Measurements from ENCODE around the gene CYP21A2.

Gene CYP21A2

GRCh38 chr6:32075781-32076180 lies 37.6 kb downstream of the CYP21A2 start:
- Histone ChIP-seq H3K4me1 (ENCODE audit: control insufficient read depth, insufficient read depth, low read length) (peaks cover 25% of the 10 kb centered on the region), H3K4me2 (ENCODE audit: low read length) (no peak overlapping the region), H3K27me3 (ENCODE audit: control insufficient read depth, insufficient read depth, low read length) (peaks cover 32% of the 10 kb centered on the region), H3K9ac (ENCODE audit: low read depth, low read length) (no peak overlapping the region), H3K9me3 (replicated peaks; ENCODE audit: low read length) (no peaks in the 10 kb centered on the region), H3K36me3 (ENCODE audit: insufficient read depth, low read length) (no peaks in the 10 kb centered on the region), H3K4me3 (ENCODE audit: low read length) (no peak overlapping the region)

- Histone ChIP-seq H3K27me3 (ENCODE audit: control insufficient read depth, insufficient read depth, low read length) (peaks cover 27% of the 10 kb centered on the region), H3K9me3 (replicated peaks; ENCODE audit: low read length) (no peaks in the 10 kb centered on the region), H3K9ac (ENCODE audit: low read depth, low read length) (no peak overlapping the region), H3K4me3 (ENCODE audit: low read length) (no peak overlapping the region), H3K4me2 (ENCODE audit: low read length) (no peak overlapping the region), H3K36me3 (ENCODE audit: insufficient read depth, low read length) (no peaks in the 10 kb centered on the region), H3K4me1 (ENCODE audit: control insufficient read depth, insufficient read depth, low read length) (peaks cover 31% of the 10 kb centered on the region)
These were observed 38.1 kb downstream of the CYP21A2 start for GRCh38 chr6:32076321-32076809.

GRCh38 chr6:32079566-32080290 lies 41.5 kb downstream of the CYP21A2 start:
- H3K36me3 ChIP-seq (ENCODE audit: insufficient read depth, low read length): no peaks in the 10 kb centered on the region
- no peak overlapping the region for H3K9ac ChIP-seq (ENCODE audit: low read depth, low read length)
- no peaks in the 10 kb centered on the region for H3K9me3 ChIP-seq (replicated peaks; ENCODE audit: low read length)
- no peak overlapping the region for H3K4me2 ChIP-seq (ENCODE audit: low read length)
- H3K27me3 ChIP-seq (ENCODE audit: control insufficient read depth, insufficient read depth, low read length): peaks cover 14% of the 10 kb centered on the region
- H3K4me1 ChIP-seq (ENCODE audit: control insufficient read depth, insufficient read depth, low read length): peaks cover 54% of the 10 kb centered on the region
- H3K4me3 ChIP-seq (ENCODE audit: low read length): no peak overlapping the region

DNA sequence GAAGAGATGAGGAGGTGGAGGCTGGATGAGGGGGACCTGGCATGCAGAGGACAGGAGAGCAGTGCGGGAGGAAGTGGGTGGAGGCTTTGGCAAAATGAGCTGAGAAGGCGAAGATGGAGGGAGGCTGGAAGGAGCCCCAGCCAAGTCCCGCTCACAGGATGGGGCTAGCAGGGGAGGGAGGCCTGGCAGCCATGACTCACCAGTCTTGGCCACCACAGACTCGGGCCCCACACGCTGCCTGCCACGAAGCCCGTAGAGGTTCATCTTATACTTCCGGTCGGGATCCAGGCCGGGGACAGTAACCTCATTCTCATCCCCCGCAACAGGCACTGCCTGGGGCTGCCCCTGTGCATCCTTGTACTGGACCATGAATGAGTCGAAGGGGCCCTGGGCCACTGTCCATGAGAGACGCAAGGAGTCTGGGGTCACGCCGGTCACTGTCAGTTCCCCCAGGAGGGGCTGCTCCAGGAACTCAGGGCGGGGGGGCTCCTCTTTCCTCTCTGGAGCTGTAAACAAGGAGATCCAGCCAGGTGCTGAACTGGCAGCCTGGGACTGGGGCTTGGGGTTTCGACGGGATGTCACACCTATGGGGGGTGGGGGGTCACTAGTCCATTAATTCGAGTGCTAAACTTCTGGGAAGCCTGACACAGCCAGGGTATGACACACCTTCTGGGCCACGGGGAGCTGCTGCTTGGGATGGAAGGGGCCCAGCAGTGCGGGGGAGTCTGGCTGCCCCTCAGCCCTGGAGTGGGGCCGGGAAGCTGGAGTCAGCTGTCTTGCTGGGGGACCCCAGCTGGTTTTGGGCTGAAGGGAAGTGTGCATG lies 43.2 kb downstream of the CYP21A2 start:
- peaks cover 16% of the 10 kb centered on the region for H3K27me3 ChIP-seq (ENCODE audit: control insufficient read depth, insufficient read depth, low read length)
- no peaks in the 10 kb centered on the region for H3K36me3 ChIP-seq (ENCODE audit: insufficient read depth, low read length)
- no peaks in the 10 kb centered on the region for H3K9me3 ChIP-seq (replicated peaks; ENCODE audit: low read length)
- peaks cover 50% of the 10 kb centered on the region for H3K4me1 ChIP-seq (ENCODE audit: control insufficient read depth, insufficient read depth, low read length)
- H3K9ac ChIP-seq (ENCODE audit: low read depth, low read length): no peak overlapping the region
- no peak overlapping the region for H3K4me3 ChIP-seq (ENCODE audit: low read length)
- peak overlapping the region; percentile 35 for H3K4me2 ChIP-seq (ENCODE audit: low read length)

- Histone ChIP-seq H3K4me3 (ENCODE audit: low read length) (no peak overlapping the region), H3K4me1 (ENCODE audit: control insufficient read depth, insufficient read depth, low read length) (peaks cover 52% of the 10 kb centered on the region), H3K9ac (ENCODE audit: low read depth, low read length) (no peak overlapping the region), H3K27me3 (ENCODE audit: control insufficient read depth, insufficient read depth, low read length) (peaks cover 16% of the 10 kb centered on the region), H3K9me3 (replicated peaks; ENCODE audit: low read length) (no peaks in the 10 kb centered on the region), H3K36me3 (ENCODE audit: insufficient read depth, low read length) (no peaks in the 10 kb centered on the region), H3K4me2 (ENCODE audit: low read length) (no peak overlapping the region)
These were observed 44.3 kb downstream of the CYP21A2 start for GRCh38 chr6:32082478-32082877.

DNA sequence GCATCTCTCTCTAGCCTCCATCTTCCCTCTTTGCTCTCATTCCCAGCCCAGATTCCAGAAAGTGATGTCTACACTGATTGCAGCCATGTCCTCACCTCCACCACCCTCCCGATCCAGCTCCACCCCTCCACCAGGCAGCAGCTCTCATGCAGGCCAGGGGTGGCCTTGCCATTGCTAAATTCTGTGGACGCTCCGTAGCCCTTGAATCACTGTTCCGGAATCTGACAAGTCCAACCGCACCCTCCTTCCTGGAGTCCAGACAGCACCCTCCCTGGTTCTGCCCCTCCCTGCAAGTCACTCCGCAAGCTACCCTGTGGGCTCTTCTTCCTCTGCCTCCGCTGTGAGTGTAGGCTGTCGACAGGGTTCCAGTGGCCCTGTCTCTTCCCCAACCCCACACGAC lies 44.7 kb downstream of the CYP21A2 start:
- peaks cover 52% of the 10 kb centered on the region for H3K4me1 ChIP-seq (ENCODE audit: control insufficient read depth, insufficient read depth, low read length)
- H3K27me3 ChIP-seq (ENCODE audit: control insufficient read depth, insufficient read depth, low read length): peaks cover 16% of the 10 kb centered on the region
- H3K4me3 ChIP-seq (ENCODE audit: low read length): no peak overlapping the region
- H3K9me3 ChIP-seq (replicated peaks; ENCODE audit: low read length): no peaks in the 10 kb centered on the region
- H3K4me2 ChIP-seq (ENCODE audit: low read length): peak overlapping the region; percentile 17
- H3K9ac ChIP-seq (ENCODE audit: low read depth, low read length): no peak overlapping the region
- H3K36me3 ChIP-seq (ENCODE audit: insufficient read depth, low read length): no peaks in the 10 kb centered on the region

DNA sequence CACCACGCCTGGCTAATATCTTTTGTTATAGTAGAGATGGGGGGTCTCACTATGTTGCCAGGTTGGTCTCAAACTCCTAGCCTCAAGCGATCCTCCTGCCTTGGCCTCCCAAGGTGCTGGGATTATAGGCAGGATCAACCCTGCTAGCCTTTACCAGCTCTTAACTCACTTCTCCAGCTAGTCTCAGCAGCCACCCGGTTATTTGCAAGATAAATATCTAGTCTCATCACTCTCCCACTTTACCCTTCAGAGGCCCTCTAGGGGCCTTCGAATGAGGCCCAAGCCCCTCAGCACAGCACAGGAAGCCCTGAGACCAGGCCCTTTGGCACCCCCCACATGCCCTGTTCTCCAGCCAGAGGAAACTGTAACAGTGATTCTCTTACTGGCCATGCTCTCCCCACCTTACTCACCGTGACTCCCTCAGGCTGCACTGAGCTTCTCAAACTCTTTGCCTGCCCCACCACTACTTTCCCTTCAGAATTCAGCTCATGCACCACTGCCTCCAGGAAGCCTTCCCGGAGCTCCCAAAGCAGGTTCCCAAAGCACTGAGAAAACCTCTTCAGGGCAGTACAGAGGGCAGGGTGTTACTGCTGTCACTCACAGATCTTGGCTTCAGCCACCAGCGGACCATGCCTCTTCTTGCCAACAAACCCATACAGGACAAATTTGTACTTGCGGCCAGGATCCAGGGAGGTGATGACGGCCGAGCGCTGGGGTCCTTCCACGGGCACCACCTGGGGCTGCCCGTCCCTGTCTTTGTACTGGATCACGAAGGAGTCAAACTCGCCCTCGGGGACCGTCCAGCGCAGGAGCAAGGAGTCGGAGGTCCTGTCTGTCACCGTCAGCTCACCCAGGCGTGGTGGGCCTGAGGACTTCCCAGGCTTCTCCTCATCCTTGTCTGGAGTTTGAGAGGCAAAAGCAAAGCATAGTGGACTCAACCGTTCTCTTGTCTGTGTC lies 45.9 kb downstream of the CYP21A2 start:
- no peak overlapping the region for H3K4me3 ChIP-seq (ENCODE audit: low read length)
- no peak overlapping the region for H3K9ac ChIP-seq (ENCODE audit: low read depth, low read length)
- H3K27me3 ChIP-seq (ENCODE audit: control insufficient read depth, insufficient read depth, low read length): peaks cover 28% of the 10 kb centered on the region
- H3K4me1 ChIP-seq (ENCODE audit: control insufficient read depth, insufficient read depth, low read length): peaks cover 52% of the 10 kb centered on the region
- no peaks in the 10 kb centered on the region for H3K9me3 ChIP-seq (replicated peaks; ENCODE audit: low read length)
- H3K36me3 ChIP-seq (ENCODE audit: insufficient read depth, low read length): no peaks in the 10 kb centered on the region
- no peak overlapping the region for H3K4me2 ChIP-seq (ENCODE audit: low read length)

DNA sequence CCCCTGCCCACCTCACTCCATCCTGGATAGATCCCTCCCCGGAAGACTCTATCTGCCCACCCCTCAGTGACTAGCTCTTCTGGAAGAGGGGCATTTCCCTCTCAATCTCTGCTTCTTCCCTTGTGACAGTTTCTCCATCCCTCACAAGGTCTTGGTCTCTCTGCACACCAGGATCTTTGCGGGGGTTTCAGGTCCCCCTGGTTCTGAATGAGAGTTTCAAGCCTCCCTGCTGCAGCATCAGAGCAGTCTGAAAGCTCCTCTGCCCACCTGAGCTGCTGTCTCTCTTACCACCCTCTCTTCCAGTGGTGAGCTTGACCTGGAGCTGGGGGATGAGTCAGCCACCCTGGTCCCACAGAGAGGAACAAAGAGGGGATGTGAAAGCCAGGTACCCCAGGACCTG lies 46.6 kb downstream of the CYP21A2 start:
- H3K4me3 ChIP-seq (ENCODE audit: low read length): no peak overlapping the region
- H3K9ac ChIP-seq (ENCODE audit: low read depth, low read length): no peak overlapping the region
- peaks cover 35% of the 10 kb centered on the region for H3K27me3 ChIP-seq (ENCODE audit: control insufficient read depth, insufficient read depth, low read length)
- H3K4me2 ChIP-seq (ENCODE audit: low read length): no peak overlapping the region
- peaks cover 49% of the 10 kb centered on the region for H3K4me1 ChIP-seq (ENCODE audit: control insufficient read depth, insufficient read depth, low read length)
- H3K9me3 ChIP-seq (replicated peaks; ENCODE audit: low read length): no peaks in the 10 kb centered on the region
- H3K36me3 ChIP-seq (ENCODE audit: insufficient read depth, low read length): no peaks in the 10 kb centered on the region

- H3K27me3 ChIP-seq (ENCODE audit: control insufficient read depth, insufficient read depth, low read length): peaks cover 46% of the 10 kb centered on the region
- no peak overlapping the region for H3K9ac ChIP-seq (ENCODE audit: low read depth, low read length)
- H3K4me2 ChIP-seq (ENCODE audit: low read length): peak overlapping the region; percentile 27
- H3K36me3 ChIP-seq (ENCODE audit: insufficient read depth, low read length): no peaks in the 10 kb centered on the region
- no peaks in the 10 kb centered on the region for H3K9me3 ChIP-seq (replicated peaks; ENCODE audit: low read length)
- H3K4me3 ChIP-seq (ENCODE audit: low read length): no peak overlapping the region
- H3K4me1 ChIP-seq (ENCODE audit: control insufficient read depth, insufficient read depth, low read length): peaks cover 41% of the 10 kb centered on the region
These were observed 47.7 kb downstream of the CYP21A2 start for GRCh38 chr6:32085759-32086459.

GRCh38 chr6:32086661-32087573 lies 48.7 kb downstream of the CYP21A2 start:
- no peak overlapping the region for H3K4me3 ChIP-seq (ENCODE audit: low read length)
- H3K9me3 ChIP-seq (replicated peaks; ENCODE audit: low read length): no peaks in the 10 kb centered on the region
- H3K9ac ChIP-seq (ENCODE audit: low read depth, low read length): no peak overlapping the region
- peaks cover 49% of the 10 kb centered on the region for H3K27me3 ChIP-seq (ENCODE audit: control insufficient read depth, insufficient read depth, low read length)
- no peaks in the 10 kb centered on the region for H3K36me3 ChIP-seq (ENCODE audit: insufficient read depth, low read length)
- peak overlapping the region; percentile 27 for H3K4me2 ChIP-seq (ENCODE audit: low read length)
- peaks cover 32% of the 10 kb centered on the region for H3K4me1 ChIP-seq (ENCODE audit: control insufficient read depth, insufficient read depth, low read length)

Data from skeletal muscle satellite cell (primary cell).